Stimulated activated memory B cell treated with anti-CD40 and anti-IgM and Interleukin-4, amounts not matched to agents 10 μg/mL and 1 μg/mL and 100 μg/mL, for 72 hours (primary cell): ENCODE measurements around the gene GJC3.
"Not testable (repeated sequence)": the region's sequence is repeated elsewhere in the genome, so short reads cannot be mapped to it uniquely, and the experiment has no call there.

Experiments
- ATAC-seq: fragments of 150-1000 bp; cut with Tn5 transposase; 2 replicates; pipeline ENCODE4 v1.10.0; 2021
- H3K27ac Mint-ChIP-seq: one replicate; pipeline ENCODE4 v1.8.0; 2022; ENCODE audit warnings: mild to moderate bottlenecking, mixed read lengths
- H3K27me3 Mint-ChIP-seq: one replicate; pipeline ENCODE4 v1.8.0; 2022; ENCODE audit warnings: mixed read lengths
- H3K36me3 Mint-ChIP-seq: one replicate; pipeline ENCODE4 v1.8.0; 2022; ENCODE audit warnings: mixed read lengths
- H3K4me1 Mint-ChIP-seq: one replicate; pipeline ENCODE4 v1.8.0; 2022; ENCODE audit warnings: mixed read lengths
- H3K4me3 Mint-ChIP-seq: one replicate; pipeline ENCODE4 v1.8.0; 2022; ENCODE audit warnings: mild to moderate bottlenecking, moderate library complexity, mixed read lengths
- H3K9me3 Mint-ChIP-seq: one replicate; pipeline ENCODE4 v1.8.0; 2022; ENCODE audit warnings: mixed read lengths

Gene GJC3, protein sequence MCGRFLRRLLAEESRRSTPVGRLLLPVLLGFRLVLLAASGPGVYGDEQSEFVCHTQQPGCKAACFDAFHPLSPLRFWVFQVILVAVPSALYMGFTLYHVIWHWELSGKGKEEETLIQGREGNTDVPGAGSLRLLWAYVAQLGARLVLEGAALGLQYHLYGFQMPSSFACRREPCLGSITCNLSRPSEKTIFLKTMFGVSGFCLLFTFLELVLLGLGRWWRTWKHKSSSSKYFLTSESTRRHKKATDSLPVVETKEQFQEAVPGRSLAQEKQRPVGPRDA

GRCh38 chr7:99928994-99929729 is at the start of gene GJC3:
TSS of gene GJC3 (minus strand) at chr7:99929620. CDS start at chr7:99929620, 0 bp downstream.
- Mint-ChIP-seq H3K27ac (no peak within 1 kb of the TSS), H3K4me1 (peaks cover 9% of the 10 kb centered on the region), H3K4me3 (peak within 1 kb of the TSS; percentile 54), H3K36me3 (no peaks in the 10 kb centered on the region), H3K9me3 (no peaks in the 10 kb centered on the region), H3K27me3 (peaks cover 74% of the 10 kb centered on the region)
- ATAC-seq = peak; percentile 54

GRCh38 chr7:99976626-99977025 is 47.2 kb upstream of the GJC3 start:
- ATAC-seq = no peak
- H3K4me3 Mint-ChIP-seq = no peak overlapping the region

DNA sequence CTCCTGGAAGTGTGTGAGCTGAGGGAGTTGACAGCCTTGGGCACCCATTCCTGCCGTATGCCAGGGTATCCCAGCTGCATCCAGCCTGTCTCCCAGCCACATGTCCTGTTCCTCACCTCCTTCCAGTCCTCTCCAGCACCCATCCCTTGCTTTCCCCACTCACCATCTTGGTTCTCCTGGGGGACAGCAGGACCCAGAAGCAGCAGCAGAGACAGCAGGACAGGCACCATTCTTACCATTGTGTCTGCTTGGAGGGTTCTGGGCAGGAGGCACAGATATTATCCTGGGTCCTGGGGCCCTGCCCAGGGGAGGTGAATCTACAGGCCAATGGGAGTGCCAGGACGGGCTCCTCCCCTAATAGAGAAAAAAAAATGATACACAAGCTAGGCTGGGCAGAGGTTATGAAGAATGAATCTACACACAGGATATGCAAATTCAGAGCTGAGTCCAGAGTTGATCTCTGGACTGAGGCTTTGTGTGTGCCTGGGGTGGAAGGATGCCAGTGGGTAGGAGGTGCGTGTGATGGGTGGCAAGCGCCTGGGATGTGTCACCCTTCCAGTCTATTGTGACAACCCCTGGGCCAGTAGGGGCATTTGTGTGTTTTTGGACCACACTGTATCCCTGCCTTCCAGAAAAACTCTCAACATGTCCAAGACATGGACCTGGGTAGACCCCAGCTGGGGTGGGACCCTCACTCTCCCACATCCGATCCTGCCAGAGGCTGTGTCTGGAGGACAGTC is 46.5 kb upstream of the GJC3 start, which contains the start of gene AZGP1:
TSS of gene AZGP1 (minus strand) at position 250 of the 740 bp plus-strand sequence. CDS start at position 239, 11 bp downstream.
- H3K9me3 Mint-ChIP-seq = no peaks in the 10 kb centered on the region
- no peak for ATAC-seq
- H3K36me3 Mint-ChIP-seq = no peaks in the 10 kb centered on the region
- H3K27me3 Mint-ChIP-seq = peaks cover 54% of the 10 kb centered on the region
- no peak within 1 kb of the TSS for H3K27ac Mint-ChIP-seq
- H3K4me3 Mint-ChIP-seq = no peak within 1 kb of the TSS
- H3K4me1 Mint-ChIP-seq = peaks cover 7% of the 10 kb centered on the region

More at GRCh38 chr7:99976626-99977025, 47.2 kb upstream of the GJC3 start:
- Mint-ChIP-seq H3K27me3 (peaks cover 53% of the 10 kb centered on the region), H3K36me3 (no peaks in the 10 kb centered on the region), H3K4me1 (peaks cover 7% of the 10 kb centered on the region), H3K9me3 (no peaks in the 10 kb centered on the region), H3K27ac (no peak overlapping the region)

DNA sequence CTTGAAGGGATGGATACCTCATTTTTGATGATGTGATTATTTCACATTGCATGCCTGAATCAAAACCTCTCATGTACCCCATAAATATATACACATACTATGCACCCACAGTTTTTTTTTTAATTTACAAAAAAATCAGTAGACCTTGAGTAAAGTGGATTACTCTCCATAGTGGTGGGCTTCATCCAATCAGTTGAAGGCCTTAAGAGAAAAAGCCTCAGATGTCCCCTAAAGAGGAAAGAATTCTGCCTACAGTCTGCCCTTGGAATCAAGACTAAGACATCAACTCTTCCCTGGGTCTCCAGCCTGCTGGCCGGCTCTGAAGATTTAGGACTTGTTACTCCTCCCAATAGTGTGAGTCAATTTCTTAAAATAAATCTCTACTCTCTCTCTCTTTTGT is 45.3 kb upstream of the GJC3 start:
- Mint-ChIP-seq H3K9me3 (no peaks in the 10 kb centered on the region), H3K36me3 (no peaks in the 10 kb centered on the region), H3K4me3 (no peak overlapping the region), H3K27ac (no peak overlapping the region), H3K4me1 (peaks cover 4% of the 10 kb centered on the region), H3K27me3 (peaks cover 61% of the 10 kb centered on the region)
- no peak for ATAC-seq

DNA sequence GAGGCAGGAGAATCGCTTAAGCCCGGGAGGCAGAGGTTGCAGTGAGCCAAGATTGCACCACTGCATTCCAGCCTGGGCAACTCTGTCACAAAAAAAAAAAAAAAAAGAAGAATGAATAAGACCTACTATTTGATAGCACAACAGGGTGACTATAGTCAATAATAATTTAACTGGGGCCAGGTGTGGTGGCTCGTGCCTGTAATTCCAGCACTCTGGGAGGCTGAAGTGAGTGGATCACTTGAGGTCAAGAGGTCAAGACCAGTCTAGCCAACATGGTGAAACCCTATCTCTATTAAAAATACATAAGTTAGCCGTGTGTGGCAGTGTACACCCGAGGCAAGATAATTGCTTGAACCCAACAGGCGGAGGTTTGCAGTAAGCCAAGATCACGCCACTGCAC is 44.4 kb upstream of the GJC3 start:
- not testable (repeated sequence) for H3K4me1 Mint-ChIP-seq, H3K36me3 Mint-ChIP-seq, H3K9me3 Mint-ChIP-seq, ATAC-seq, H3K27ac Mint-ChIP-seq, H3K4me3 Mint-ChIP-seq
- peaks cover 58% of the 10 kb centered on the region for H3K27me3 Mint-ChIP-seq

DNA sequence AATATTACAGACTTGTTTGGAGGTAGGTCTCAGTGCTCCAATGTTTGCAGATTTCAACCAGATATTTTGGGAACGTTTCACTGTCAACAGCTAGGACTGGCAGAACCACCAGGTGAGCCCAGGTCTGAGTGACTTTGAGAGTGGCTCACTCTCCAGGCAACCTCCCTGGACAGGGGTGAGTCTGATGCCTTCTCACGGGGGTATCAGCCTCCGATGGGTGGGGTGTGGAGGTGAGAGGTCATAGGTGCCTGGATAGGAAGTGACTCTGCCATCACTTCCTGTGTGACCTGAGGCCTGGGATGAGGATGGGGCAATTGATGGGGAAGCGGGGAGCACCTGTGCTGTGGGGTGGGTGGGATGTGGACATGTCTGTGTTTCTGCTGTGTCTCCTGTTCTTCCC is 41.8 kb upstream of the GJC3 start:
- Mint-ChIP-seq H3K4me3 (no peak overlapping the region), H3K27me3 (peaks cover 80% of the 10 kb centered on the region), H3K9me3 (no peaks in the 10 kb centered on the region), H3K36me3 (no peaks in the 10 kb centered on the region), H3K4me1 (no peaks in the 10 kb centered on the region), H3K27ac (no peak overlapping the region)
- ATAC-seq = no peak

DNA sequence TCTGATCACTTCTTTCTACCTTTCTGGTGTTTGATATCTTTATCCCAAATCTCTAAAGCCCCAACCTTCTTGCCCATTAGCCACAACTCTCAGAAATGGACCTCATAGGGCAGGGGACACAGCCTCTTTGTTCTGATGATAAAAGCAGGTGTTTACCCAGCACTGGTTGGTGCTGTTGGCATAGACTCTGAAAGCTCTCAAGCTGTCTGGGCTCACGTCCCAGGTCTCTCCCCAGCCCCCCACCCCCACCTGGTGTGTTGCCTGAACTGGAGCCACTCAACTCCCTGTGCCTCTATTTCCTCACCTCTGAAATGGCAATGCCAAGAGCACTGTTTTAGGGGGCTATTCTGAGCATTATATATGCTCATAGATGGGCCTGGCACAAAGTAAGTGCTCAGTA is 40.4 kb upstream of the GJC3 start:
- ATAC-seq, H3K27ac Mint-ChIP-seq, H3K36me3 Mint-ChIP-seq, H3K4me3 Mint-ChIP-seq, H3K4me1 Mint-ChIP-seq, H3K9me3 Mint-ChIP-seq: not testable (repeated sequence)
- H3K27me3 Mint-ChIP-seq = peaks cover 81% of the 10 kb centered on the region

DNA sequence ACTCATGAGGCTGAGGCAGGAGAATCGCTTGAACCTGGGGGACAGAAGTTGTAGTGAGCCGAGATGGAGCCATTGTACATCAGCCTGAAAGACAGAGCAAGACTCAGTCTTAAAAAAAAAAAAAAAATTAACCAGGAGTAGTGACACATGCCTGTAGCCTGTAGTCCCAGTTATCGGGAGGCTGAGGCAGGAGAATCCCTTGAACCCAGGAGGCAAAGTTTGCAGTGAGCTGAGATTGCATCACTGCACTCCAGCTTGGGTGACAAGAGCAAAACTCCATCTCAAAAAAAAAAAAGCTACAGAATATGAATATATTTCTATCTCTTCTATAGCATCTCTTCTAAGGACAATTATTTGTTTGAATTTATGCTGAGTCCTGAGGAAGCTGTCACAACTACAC is 39.9 kb upstream of the GJC3 start:
- no peak for ATAC-seq
- H3K27me3 Mint-ChIP-seq = peaks cover 86% of the 10 kb centered on the region
- no peaks in the 10 kb centered on the region for H3K36me3 Mint-ChIP-seq
- no peak overlapping the region for H3K4me3 Mint-ChIP-seq
- no peaks in the 10 kb centered on the region for H3K4me1 Mint-ChIP-seq
- H3K9me3 Mint-ChIP-seq = no peaks in the 10 kb centered on the region
- no peak overlapping the region for H3K27ac Mint-ChIP-seq

DNA sequence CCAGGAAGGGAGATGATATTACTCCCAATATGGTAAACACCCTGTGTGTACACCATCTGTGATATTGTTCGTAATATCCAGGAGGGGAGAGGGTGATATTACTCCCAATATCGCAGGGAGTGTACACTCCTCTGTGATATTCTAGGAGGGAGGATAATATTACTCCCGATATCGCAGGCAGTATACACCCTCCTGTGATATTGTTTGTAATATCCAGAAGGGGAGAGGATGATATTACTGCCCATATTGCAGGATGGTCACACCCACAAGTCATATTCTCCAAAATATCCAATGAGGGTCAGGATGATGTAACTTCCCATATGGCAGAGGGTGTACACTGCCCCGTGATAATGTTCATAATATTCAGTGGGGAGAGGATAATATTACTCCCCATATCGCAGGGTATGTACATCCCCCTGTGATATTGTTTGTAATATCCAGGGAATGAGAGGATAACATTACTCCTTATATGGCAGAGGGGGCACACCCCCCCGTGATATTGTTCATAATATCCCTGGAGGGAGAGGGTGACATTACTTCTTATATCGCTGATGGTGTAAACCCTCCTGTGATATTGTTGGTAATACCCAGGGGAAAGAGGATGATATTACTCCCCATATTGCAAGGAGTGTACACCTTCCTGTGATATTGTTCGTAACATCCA is 29.3 kb upstream of the GJC3 start:
- Mint-ChIP-seq H3K27me3 (peaks cover 66% of the 10 kb centered on the region), H3K36me3 (no peaks in the 10 kb centered on the region), H3K4me3 (no peak overlapping the region), H3K27ac (no peak overlapping the region), H3K4me1 (no peaks in the 10 kb centered on the region), H3K9me3 (no peaks in the 10 kb centered on the region)
- no peak for ATAC-seq

DNA sequence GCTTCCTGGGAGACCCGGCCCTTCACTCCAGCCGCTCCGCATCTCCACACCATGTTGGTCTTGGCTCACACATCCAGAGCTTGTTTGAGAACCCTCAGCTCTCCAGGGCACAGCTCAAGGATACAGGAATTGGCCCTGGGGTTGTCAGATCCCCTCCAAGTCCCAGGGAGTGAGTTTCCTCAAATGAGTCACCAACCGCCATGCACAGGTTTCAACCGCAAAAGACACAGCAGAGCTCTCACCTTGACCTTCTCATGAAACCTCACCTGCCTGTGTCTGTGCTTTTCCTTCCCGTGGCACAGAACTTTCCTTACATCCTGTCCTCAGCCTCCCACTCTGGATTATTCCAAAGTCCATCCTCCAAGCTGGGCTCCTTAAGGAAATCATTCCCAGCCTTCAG is 25.8 kb upstream of the GJC3 start:
- Mint-ChIP-seq H3K27me3 (peaks cover 36% of the 10 kb centered on the region), H3K36me3 (no peaks in the 10 kb centered on the region), H3K27ac (no peak overlapping the region), H3K4me1 (no peaks in the 10 kb centered on the region), H3K9me3 (no peaks in the 10 kb centered on the region), H3K4me3 (no peak overlapping the region)
- ATAC-seq = no peak

DNA sequence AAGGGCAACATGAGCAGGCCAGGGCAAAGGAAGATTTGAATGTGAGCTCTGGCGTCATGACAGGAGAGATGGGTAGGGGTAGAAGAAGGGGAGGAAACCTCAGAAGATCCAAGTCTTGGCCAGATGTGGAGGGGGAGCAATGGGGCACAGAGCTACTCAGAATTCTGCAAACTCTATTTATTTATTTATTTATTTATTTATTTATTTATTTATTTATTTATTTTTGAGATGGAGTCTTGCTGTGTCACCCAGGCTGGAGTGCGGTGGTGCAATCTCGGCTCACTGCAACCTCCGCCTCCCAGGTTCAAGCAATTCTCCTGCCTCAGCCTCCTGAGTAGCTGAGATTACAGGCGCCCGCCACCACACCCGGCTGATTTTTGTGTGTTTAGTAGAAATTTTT is 25.2 kb upstream of the GJC3 start:
- H3K4me1 Mint-ChIP-seq, H3K9me3 Mint-ChIP-seq, H3K36me3 Mint-ChIP-seq, ATAC-seq, H3K27ac Mint-ChIP-seq, H3K4me3 Mint-ChIP-seq: not testable (repeated sequence)
- H3K27me3 Mint-ChIP-seq = peaks cover 35% of the 10 kb centered on the region

DNA sequence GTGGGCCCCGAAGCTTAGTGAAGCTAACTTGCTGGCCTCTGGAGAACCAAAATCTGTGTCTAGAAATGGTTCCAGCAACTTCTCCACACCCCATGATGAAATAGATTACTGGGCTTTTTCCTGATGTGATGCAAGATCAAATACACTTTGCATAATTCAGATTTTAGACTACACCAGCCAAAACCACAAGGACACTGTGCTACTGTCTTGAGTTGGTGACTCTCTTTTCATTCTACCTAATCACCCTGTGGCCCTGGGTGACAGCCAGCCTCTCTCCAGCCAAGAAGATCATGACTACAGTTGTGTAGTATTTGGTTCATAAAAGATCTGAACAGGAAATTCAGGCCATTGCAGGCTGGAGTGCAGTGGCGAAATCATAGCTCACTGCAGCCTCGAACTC is 24.2 kb upstream of the GJC3 start:
- ATAC-seq = no peak
- H3K36me3 Mint-ChIP-seq = no peaks in the 10 kb centered on the region
- H3K27ac Mint-ChIP-seq = no peak overlapping the region
- peaks cover 7% of the 10 kb centered on the region for H3K4me1 Mint-ChIP-seq
- H3K27me3 Mint-ChIP-seq = peaks cover 35% of the 10 kb centered on the region
- H3K9me3 Mint-ChIP-seq = no peaks in the 10 kb centered on the region
- no peak overlapping the region for H3K4me3 Mint-ChIP-seq

GRCh38 chr7:99952649-99953048 is 23.2 kb upstream of the GJC3 start:
- not testable (repeated sequence) for H3K36me3 Mint-ChIP-seq, H3K4me3 Mint-ChIP-seq, ATAC-seq, H3K27ac Mint-ChIP-seq, H3K4me1 Mint-ChIP-seq, H3K9me3 Mint-ChIP-seq
- peaks cover 32% of the 10 kb centered on the region for H3K27me3 Mint-ChIP-seq

DNA sequence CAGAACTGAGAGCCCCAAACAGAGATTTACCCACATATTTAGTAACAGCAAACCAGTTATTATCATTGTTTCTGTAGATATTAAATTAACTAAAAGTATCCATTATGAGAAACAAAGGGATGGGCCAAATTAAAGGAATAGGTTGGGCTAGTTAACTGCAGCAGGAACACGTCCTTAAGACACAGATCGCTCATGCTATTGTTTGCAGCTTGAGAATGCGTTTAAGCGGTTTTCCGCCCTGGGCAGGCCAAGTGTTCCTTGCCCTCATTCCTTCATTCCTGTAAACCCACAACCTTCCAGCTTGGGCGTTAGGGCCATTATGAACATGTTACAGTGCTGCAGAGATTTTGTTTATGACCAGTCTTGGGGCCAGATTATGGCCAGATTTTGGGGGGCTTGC is 21.4 kb upstream of the GJC3 start:
- H3K9me3 Mint-ChIP-seq, ATAC-seq, H3K4me1 Mint-ChIP-seq, H3K36me3 Mint-ChIP-seq, H3K4me3 Mint-ChIP-seq, H3K27ac Mint-ChIP-seq: not testable (repeated sequence)
- peaks cover 26% of the 10 kb centered on the region for H3K27me3 Mint-ChIP-seq

GRCh38 chr7:99949645-99950228 is 20.3 kb upstream of the GJC3 start:
- Mint-ChIP-seq H3K4me3 (no peak overlapping the region), H3K9me3 (no peaks in the 10 kb centered on the region), H3K4me1 (peaks cover 8% of the 10 kb centered on the region), H3K27me3 (peaks cover 17% of the 10 kb centered on the region), H3K36me3 (no peaks in the 10 kb centered on the region), H3K27ac (no peak overlapping the region)
- no peak for ATAC-seq
